GM12878 (cell line): Measurements from ENCODE around the gene SNX17. TPM values are rescaled to one million over a fixed set of nuclear protein-coding genes. Genes with fewer than 3 reads are reported as not detected.

Experiments used
- ATAC-seq: fragments of 200-7000 bp; cut with Tn5 transposase; 3 replicates; pipeline ENCODE4 v1.9.1; 2020; ENCODE audit warnings: mild to moderate bottlenecking, moderate library complexity
- BruUV-seq: library from RNA; stranded (reverse); fragments of 400-500 nt; replicated peaks from 2 replicates; lab custom pipeline; 2021; lab: Mats Ljungman, UMichigan
- CTCF ChIA-PET: fragments of 300-600 bp; sonication (Branson Sonifier 250); formaldehyde crosslinking; extraction: SDS; loops from one replicate; lab custom pipeline; 2021; ENCODE audit warnings: inconsistent platforms; lab: Yijun Ruan, JAX
- POLR2A ChIA-PET: fragments of 350-600 bp; formaldehyde crosslinking; extraction: SDS; loops from one replicate; lab custom pipeline; 2021; ENCODE audit warnings: inconsistent platforms; lab: Charles Lee
- RAD21 ChIA-PET: fragments of 300-600 bp; sonication (Branson Sonifier 250); formaldehyde crosslinking; loops from one replicate; lab custom pipeline; 2023; ENCODE audit warnings: antibody characterized with exemption; ENCODE audit not compliant: unreplicated experiment; lab: Charles Lee
- SMC1A ChIA-PET: fragments of 300-600 bp; sonication (Branson Sonifier 250); formaldehyde crosslinking; loops from one replicate; lab custom pipeline; 2023; ENCODE audit not compliant: unreplicated experiment, uncharacterized antibody; lab: Charles Lee
- DNase-seq: peaks from one replicate; pipeline ENCODE4 v3.0.0-alpha.2; 2011; ENCODE audit warnings: low read depth, low spot score
- FAIRE-seq: peaks from 3 replicates; lab custom pipeline; 2011; peaks lifted over from hg19 to GRCh38; lab: Jason Lieb, UNC
- H2AFZ ChIP-seq: 2 replicates; pipeline ENCODE4 v1.6.0; 2011; ENCODE audit warnings: low read depth, low read length, control low read depth; ENCODE audit not compliant: control insufficient read depth
- H3K27ac ChIP-seq: 2 replicates; pipeline ENCODE4 v1.5.1; 2011; ENCODE audit warnings: control low read depth; ENCODE audit not compliant: control insufficient read depth, insufficient read depth
- H3K27me3 ChIP-seq, 2 experiments: replicated peaks in 1 of 2; 2 replicates each; pipeline versions ENCODE4 v1.6.0 to v1.6.1; 2011; ENCODE audit warnings: low read length in 1 of 2; ENCODE audit not compliant: control insufficient read depth in 2 of 2, insufficient read depth in 2 of 2
- H3K36me3 ChIP-seq, 2 experiments: 2 replicates each; pipeline ENCODE4 v1.5.1; 2011; ENCODE audit warnings: low read length in 1 of 2; ENCODE audit not compliant: control insufficient read depth in 2 of 2, insufficient read depth in 2 of 2
- H3K4me1 ChIP-seq: 2 replicates; pipeline ENCODE4 v1.6.1; 2011; ENCODE audit warnings: mild to moderate bottlenecking, low read length, moderate library complexity, mixed read lengths; ENCODE audit not compliant: control insufficient read depth, insufficient read depth
- H3K4me2 ChIP-seq: 2 replicates; pipeline ENCODE4 v1.6.0; 2011; ENCODE audit warnings: control low read depth; ENCODE audit not compliant: control insufficient read depth, insufficient read depth
- H3K4me3 ChIP-seq: fragments of 200-600 bp; sonication (generic); 2 replicates; pipeline ENCODE4 v1.5.1; 2016
- H3K79me2 ChIP-seq: 2 replicates; pipeline ENCODE4 v1.6.0; 2011; ENCODE audit warnings: low read length; ENCODE audit not compliant: control insufficient read depth, insufficient read depth
- H3K9ac ChIP-seq: 2 replicates; pipeline ENCODE4 v1.8.0; 2011; ENCODE audit warnings: low read length, control low read depth, mixed read lengths; ENCODE audit not compliant: control insufficient read depth, insufficient read depth
- H3K9me3 ChIP-seq: replicated peaks from 3 replicates; pipeline ENCODE4 v1.5.1; 2011; ENCODE audit warnings: mild to moderate bottlenecking, low read length; ENCODE audit not compliant: control insufficient read depth, insufficient read depth
- H4K20me1 ChIP-seq: 2 replicates; pipeline ENCODE4 v1.6.0; 2011; ENCODE audit not compliant: control insufficient read depth, insufficient read depth
- ATF7 ChIP-seq: fragments of 450-650 bp; IDR thresholded peaks from 2 replicates; pipeline ENCODE4 v1.6.1; 2016; ENCODE audit warnings: low read depth, mild to moderate bottlenecking
- E2F4 ChIP-seq: IDR thresholded peaks from 2 replicates; pipeline ENCODE4 v1.6.1; 2012; ENCODE audit warnings: low read depth, low read length, improper control_type of control experiment
- NFYB ChIP-seq: IDR thresholded peaks from 2 replicates; pipeline ENCODE4 v1.6.1; 2011; ENCODE audit warnings: low read depth, mild to moderate bottlenecking, low read length, improper control_type of control experiment, moderate library complexity; ENCODE audit not compliant: insufficient read depth
- RBBP5 ChIP-seq: fragments of 200-600 bp; sonication (generic); conservative IDR thresholded peaks from 2 replicates; pipeline ENCODE4 v1.6.1; 2016
- SIX5 ChIP-seq: IDR thresholded peaks from 2 replicates; pipeline ENCODE4 v1.6.1; 2011; ENCODE audit warnings: mild to moderate bottlenecking, low read depth, low read length, moderate library complexity; ENCODE audit not compliant: severe bottlenecking
- TAF1 ChIP-seq: IDR thresholded peaks from 2 replicates; pipeline ENCODE4 v1.6.1; 2011; ENCODE audit warnings: mild to moderate bottlenecking, low read depth, low read length, borderline replicate concordance
- WRNIP1 ChIP-seq: IDR thresholded peaks from 2 replicates; pipeline ENCODE4 v1.6.1; 2011; ENCODE audit warnings: low read depth, low read length, improper control_type of control experiment, borderline replicate concordance
- WGBS: methylation state at CpG from one replicate; pipeline ENCODE4 v1.1.6; 2016; ENCODE audit warnings: low lambda C conversion rate; ENCODE audit not compliant: insufficient replicate concordance, insufficient coverage; ENCODE audit errors: missing lambda C conversion rate; 5-methylcytosine and 5-hydroxymethylcytosine counted together
- in situ Hi-C: fragments of 300-500 bp; cut with MboI; formaldehyde crosslinking; loops from 9 replicates; pipeline ENCODE4 v1.14.3; 2018; ENCODE audit warnings: mixed read lengths
- intact Hi-C: fragments of 100-400 bp; cut with micrococcal nuclease; formaldehyde crosslinking; loops from one replicate; pipeline ENCODE4 v1.14.2; 2022; ENCODE audit not compliant: unreplicated experiment
- polyA plus RNA-seq, 11 experiments: library from polyadenylated mRNA; depleted of rRNA in 4 of 11; unstranded in 6 of 11; stranded (reverse) in 5 of 11; fragments of >200 nt; fragmentation: Nextera tagmentation in 4 of 11; fragmentation: Illumina TruSeq in 1 of 11; extraction: Ambion mirVana in 4 of 11; extraction: Trizol in 1 of 11; gene quantifications; 1 replicate in 1 of 11; 2 replicates in 10 of 11; pipeline versions ENCODE4 v1.2.1 to v1.2.3, GENCODE V29; 2011 to 2016; ENCODE audit warnings: inconsistent platforms in 2 of 11, missing spikeins in 2 of 11, low read depth in 1 of 11
- total RNA-seq, 4 experiments: library from RNA; depleted of rRNA in 3 of 4; stranded (reverse); fragments of >200 nt in 3 of 4; fragmentation: Illumina TruSeq in 1 of 4; extraction: Trizol in 1 of 4; gene quantifications; 2 replicates each; pipeline versions ENCODE4 v1.2.1 to v1.2.3, GENCODE V29; 2013 to 2021
- TF ChIP-seq, protein P1 (sequence below): fragments of 450-650 bp; IDR thresholded peaks from 2 replicates; pipeline ENCODE4 v1.6.1; 2018; ENCODE audit warnings: borderline replicate concordance, mild to moderate bottlenecking; ENCODE audit not compliant: partially characterized antibody
- TF ChIP-seq, protein P2 (sequence below): fragments of 450-650 bp; IDR thresholded peaks from 2 replicates; pipeline ENCODE4 v1.6.1; 2017; ENCODE audit warnings: mild to moderate bottlenecking, moderate library complexity

SNX17 gene
- total and polyA plus RNA-seq, 10 of the 15 experiments (the other 5 are each of a cell fraction or from before 2014, with no cell fraction given): 6.5 to 116 (median 84.4) TPM

- in situ Hi-C loops: no loop called here
- Histone ChIP-seq H3K36me3 (no peaks in the 10 kb centered on the region), H3K27ac (peak within 1 kb of the TSS; percentile 96), H2AFZ (peak within 1 kb of the TSS; percentile 98), H4K20me1 (no peaks in the 10 kb centered on the region), H3K4me2 (peak within 1 kb of the TSS; percentile 51), H3K9me3 (no peaks in the 10 kb centered on the region), H3K9ac (peak within 1 kb of the TSS; percentile 99), H3K4me1 (no peaks in the 10 kb centered on the region; the same call in 1 of the 2 replicates), H3K27me3 (no peaks in the 10 kb centered on the region), H3K4me3 (peak within 1 kb of the TSS; percentile 97), H3K79me2 (peaks cover 62% of the 10 kb centered on the region)
- FAIRE-seq: peak; percentile 56
- CTCF ChIA-PET: interaction anchor here (0.9 to 1.5 kb wide), 6 partner anchors 13 to 327 kb away, joined by 3 to 8 read pairs (median 5); no protein-coding TSS in a partner anchor
- peak; percentile 88 for DNase-seq
- SMC1A ChIA-PET: interaction anchor here (1.0 to 2.1 kb wide), 3 partner anchors 9 to 34 kb away, joined by 3 to 11 read pairs (median 5); partner anchors contain the start of gene MPV17
- intact Hi-C loops: loop anchor here (1.0 to 10.0 kb wide), 2 partner anchors 14 to 142 kb away; partner anchors contain the start of genes ATRAID, CAD, EIF2B4 and SLC5A6
- POLR2A ChIA-PET: interaction anchor here (0.7 to 2.8 kb wide), 6 partner anchors 13 to 72 kb away, joined by 3 to 10 read pairs (median 6); partner anchors contain the start of genes EIF2B4, NRBP1 and ZNF513
- BruUV-seq: TSS peak; percentile 70
- ATAC-seq: peak; percentile 91
- RAD21 ChIA-PET: interaction anchor here (0.7 kb wide), 1 partner anchor 23 kb away, joined by 3 read pairs; no protein-coding TSS in a partner anchor
- WGBS: under 1% methylated on average over 63 of the region's 67 CpGs
- 0 out of 2 replicates have a peak, but pooled peaks have one; percentile 20 for TF ChIP-seq NFYB
- peak; percentile 76 for TF ChIP-seq E2F4
- peak; percentile 97 for TF ChIP-seq ATF7
- TF ChIP-seq, protein P1, sequence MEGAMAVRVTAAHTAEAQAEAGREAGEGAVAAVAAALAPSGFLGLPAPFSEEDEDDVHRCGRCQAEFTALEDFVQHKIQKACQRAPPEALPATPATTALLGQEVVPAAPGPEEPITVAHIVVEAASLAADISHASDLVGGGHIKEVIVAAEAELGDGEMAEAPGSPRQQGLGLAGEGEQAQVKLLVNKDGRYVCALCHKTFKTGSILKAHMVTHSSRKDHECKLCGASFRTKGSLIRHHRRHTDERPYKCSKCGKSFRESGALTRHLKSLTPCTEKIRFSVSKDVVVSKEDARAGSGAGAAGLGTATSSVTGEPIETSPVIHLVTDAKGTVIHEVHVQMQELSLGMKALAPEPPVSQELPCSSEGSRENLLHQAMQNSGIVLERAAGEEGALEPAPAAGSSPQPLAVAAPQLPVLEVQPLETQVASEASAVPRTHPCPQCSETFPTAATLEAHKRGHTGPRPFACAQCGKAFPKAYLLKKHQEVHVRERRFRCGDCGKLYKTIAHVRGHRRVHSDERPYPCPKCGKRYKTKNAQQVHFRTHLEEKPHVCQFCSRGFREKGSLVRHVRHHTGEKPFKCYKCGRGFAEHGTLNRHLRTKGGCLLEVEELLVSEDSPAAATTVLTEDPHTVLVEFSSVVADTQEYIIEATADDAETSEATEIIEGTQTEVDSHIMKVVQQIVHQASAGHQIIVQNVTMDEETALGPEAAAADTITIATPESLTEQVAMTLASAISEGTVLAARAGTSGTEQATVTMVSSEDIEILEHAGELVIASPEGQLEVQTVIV: peak; percentile 78
- peak; percentile 69; the same call in 1 of the 2 replicates for TF ChIP-seq TAF1
- TF ChIP-seq RBBP5: no peak
- TF ChIP-seq WRNIP1: no peak
- TF ChIP-seq, protein P2, sequence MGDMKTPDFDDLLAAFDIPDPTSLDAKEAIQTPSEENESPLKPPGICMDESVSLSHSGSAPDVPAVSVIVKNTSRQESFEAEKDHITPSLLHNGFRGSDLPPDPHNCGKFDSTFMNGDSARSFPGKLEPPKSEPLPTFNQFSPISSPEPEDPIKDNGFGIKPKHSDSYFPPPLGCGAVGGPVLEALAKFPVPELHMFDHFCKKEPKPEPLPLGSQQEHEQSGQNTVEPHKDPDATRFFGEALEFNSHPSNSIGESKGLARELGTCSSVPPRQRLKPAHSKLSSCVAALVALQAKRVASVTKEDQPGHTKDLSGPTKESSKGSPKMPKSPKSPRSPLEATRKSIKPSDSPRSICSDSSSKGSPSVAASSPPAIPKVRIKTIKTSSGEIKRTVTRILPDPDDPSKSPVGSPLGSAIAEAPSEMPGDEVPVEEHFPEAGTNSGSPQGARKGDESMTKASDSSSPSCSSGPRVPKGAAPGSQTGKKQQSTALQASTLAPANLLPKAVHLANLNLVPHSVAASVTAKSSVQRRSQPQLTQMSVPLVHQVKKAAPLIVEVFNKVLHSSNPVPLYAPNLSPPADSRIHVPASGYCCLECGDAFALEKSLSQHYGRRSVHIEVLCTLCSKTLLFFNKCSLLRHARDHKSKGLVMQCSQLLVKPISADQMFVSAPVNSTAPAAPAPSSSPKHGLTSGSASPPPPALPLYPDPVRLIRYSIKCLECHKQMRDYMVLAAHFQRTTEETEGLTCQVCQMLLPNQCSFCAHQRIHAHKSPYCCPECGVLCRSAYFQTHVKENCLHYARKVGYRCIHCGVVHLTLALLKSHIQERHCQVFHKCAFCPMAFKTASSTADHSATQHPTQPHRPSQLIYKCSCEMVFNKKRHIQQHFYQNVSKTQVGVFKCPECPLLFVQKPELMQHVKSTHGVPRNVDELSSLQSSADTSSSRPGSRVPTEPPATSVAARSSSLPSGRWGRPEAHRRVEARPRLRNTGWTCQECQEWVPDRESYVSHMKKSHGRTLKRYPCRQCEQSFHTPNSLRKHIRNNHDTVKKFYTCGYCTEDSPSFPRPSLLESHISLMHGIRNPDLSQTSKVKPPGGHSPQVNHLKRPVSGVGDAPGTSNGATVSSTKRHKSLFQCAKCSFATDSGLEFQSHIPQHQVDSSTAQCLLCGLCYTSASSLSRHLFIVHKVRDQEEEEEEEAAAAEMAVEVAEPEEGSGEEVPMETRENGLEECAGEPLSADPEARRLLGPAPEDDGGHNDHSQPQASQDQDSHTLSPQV: no peak
- peak; percentile 72 for TF ChIP-seq SIX5
Measured at GRCh38 chr2:27356382-27357181, 13.8 kb upstream of the SNX17 start, which contains the start of gene GTF3C2. TSS of gene GTF3C2 (minus strand) at chr2:27356764. CDS start at chr2:27343554, 13,210 bp downstream.
